ENCODE results near the gene KIAA0930. TPM values are rescaled to one million over a fixed set of nuclear protein-coding genes. Genes with fewer than 3 reads are reported as not detected.

The KIAA0930 gene
- total RNA-seq, 1 donor from 2014 or later, result 103 TPM

DNA sequence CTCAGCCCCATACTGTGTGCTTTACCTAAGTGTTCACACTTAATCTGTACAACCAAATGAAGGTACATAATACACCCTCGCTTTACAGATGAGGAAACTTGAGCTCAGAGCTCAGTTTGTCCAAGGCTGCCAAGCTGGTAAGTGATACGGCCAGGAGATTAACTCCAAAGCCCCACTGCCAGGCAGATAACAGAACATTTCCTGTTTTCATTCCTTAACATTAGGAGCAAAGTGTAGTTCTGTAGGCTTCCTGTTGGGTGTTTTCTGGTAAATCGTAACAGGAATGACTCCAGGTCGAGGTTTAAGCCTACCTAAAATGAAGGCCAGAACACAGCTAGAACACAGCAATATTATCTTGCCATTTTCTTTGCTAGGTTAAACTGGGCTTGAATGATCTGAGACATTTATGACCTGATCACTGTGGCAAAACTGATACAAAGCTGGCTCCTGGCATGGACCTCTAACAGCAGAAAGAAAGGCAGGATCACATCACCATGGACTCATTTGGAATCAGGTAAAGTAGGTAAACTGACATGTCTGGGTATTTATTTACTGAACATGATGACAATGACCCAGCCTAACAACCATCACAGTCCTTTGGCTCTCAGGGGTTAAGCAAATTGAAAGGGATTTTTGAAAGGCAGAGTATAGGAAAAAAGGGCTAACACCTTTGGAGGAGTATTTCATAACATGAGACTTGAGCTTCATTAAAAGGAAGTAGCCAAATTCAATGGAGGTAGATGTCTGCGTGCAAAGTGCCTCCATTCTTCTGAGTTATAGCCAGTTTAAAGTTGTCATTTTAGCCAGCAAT lies 80.8 kb downstream of the KIAA0930 start:
- DNase-seq (ENCODE audit: low spot score), result no peak
- Mint-ChIP-seq H3K9me3 (ENCODE audit: low read depth) (no peaks in the 10 kb centered on the region), H3K27ac (ENCODE audit: unreplicated experiment) (peak overlapping the region; percentile 49), H3K36me3 (ENCODE audit: low read depth) (peaks cover 7% of the 10 kb centered on the region), H3K4me1 (ENCODE audit: low read depth) (peaks cover 34% of the 10 kb centered on the region), H3K4me3 (ENCODE audit: unreplicated experiment) (no peak overlapping the region), H3K27me3 (ENCODE audit: low read depth) (no peaks in the 10 kb centered on the region)
- TF ChIP-seq, protein P1, sequence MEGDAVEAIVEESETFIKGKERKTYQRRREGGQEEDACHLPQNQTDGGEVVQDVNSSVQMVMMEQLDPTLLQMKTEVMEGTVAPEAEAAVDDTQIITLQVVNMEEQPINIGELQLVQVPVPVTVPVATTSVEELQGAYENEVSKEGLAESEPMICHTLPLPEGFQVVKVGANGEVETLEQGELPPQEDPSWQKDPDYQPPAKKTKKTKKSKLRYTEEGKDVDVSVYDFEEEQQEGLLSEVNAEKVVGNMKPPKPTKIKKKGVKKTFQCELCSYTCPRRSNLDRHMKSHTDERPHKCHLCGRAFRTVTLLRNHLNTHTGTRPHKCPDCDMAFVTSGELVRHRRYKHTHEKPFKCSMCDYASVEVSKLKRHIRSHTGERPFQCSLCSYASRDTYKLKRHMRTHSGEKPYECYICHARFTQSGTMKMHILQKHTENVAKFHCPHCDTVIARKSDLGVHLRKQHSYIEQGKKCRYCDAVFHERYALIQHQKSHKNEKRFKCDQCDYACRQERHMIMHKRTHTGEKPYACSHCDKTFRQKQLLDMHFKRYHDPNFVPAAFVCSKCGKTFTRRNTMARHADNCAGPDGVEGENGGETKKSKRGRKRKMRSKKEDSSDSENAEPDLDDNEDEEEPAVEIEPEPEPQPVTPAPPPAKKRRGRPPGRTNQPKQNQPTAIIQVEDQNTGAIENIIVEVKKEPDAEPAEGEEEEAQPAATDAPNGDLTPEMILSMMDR (IDR thresholded peaks at IDR 0.05), result peak; percentile 34

DNA sequence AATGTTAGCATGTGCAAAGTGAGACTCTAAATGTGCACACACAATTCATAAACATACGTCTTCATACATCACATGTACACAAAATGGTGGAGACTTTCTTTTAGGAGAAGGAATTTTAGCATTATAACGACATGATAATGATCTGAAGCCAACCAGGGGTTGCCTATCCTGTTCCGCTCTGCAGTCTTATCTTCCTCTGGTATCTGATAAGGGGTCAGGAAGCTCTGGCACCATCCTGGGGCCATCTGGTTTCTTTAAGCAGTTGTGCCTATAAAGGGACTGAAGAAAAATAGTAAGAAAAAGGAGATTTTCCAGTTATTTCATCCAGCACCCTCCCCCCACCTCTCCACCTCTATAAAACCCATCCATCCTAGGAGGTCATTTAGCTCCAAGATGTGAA lies 82.8 kb downstream of the KIAA0930 start:
- Mint-ChIP-seq H3K4me1 (ENCODE audit: low read depth) (peaks cover 28% of the 10 kb centered on the region), H3K27me3 (ENCODE audit: low read depth) (no peaks in the 10 kb centered on the region)
- TF ChIP-seq, protein P1 (IDR thresholded peaks at IDR 0.05), result no peak

DNA sequence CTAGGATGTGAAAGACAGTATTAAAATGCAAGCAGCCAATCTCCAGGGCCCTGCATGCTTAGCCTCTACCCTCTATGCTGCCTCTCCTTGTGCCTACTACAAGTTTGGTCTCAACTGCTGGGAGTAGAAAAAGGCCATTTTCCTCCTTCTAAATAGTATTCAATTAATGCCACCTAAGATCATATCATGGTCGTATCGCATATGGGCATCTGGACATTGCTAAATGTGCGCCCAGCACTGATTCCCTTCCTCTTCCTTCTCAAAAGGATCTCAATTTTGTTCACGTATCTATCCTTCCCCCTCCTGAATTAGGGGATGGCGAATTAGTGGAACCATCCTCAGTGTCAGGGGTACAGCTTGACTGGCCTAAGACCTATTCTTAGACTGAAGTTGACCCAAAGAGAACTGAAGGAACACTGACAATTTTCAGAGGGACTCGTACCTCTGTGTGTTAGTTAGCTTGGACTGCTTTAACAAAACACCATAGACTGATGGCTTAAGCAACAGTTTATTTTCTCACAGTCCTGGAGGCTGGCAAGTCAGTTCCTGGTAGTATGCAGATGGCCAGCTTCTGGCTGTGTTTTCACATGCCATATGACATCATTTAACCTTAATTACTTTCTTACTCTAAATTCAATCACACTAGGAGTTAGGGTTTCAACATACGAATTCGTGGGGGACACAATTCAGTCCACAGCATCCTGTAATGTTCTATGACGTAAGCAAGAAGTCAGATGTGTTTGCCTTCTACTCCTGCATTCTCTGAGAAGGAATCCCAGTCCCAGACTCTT lies 85.4 kb downstream of the KIAA0930 start:
- peaks cover 13% of the 10 kb centered on the region for H3K36me3 Mint-ChIP-seq (ENCODE audit: low read depth)
- no peak overlapping the region for H3K27ac Mint-ChIP-seq (ENCODE audit: unreplicated experiment)
- no peaks in the 10 kb centered on the region for H3K27me3 Mint-ChIP-seq (ENCODE audit: low read depth)
- H3K4me3 Mint-ChIP-seq (ENCODE audit: unreplicated experiment), result no peak overlapping the region
- peaks cover 12% of the 10 kb centered on the region for H3K4me1 Mint-ChIP-seq (ENCODE audit: low read depth)
- TF ChIP-seq, protein P1 (IDR thresholded peaks at IDR 0.05), result no peak
- DNase-seq (ENCODE audit: low spot score), result no peak
- no peaks in the 10 kb centered on the region for H3K9me3 Mint-ChIP-seq (ENCODE audit: low read depth)

More for the DNA sequence above, 82.8 kb downstream of the KIAA0930 start:
- no peak for DNase-seq (ENCODE audit: low spot score)
- H3K9me3 Mint-ChIP-seq (ENCODE audit: low read depth), result no peaks in the 10 kb centered on the region
- no peak overlapping the region for H3K4me3 Mint-ChIP-seq (ENCODE audit: unreplicated experiment)
- no peak overlapping the region for H3K27ac Mint-ChIP-seq (ENCODE audit: unreplicated experiment)
- H3K36me3 Mint-ChIP-seq (ENCODE audit: low read depth), result peaks cover 9% of the 10 kb centered on the region

DNA sequence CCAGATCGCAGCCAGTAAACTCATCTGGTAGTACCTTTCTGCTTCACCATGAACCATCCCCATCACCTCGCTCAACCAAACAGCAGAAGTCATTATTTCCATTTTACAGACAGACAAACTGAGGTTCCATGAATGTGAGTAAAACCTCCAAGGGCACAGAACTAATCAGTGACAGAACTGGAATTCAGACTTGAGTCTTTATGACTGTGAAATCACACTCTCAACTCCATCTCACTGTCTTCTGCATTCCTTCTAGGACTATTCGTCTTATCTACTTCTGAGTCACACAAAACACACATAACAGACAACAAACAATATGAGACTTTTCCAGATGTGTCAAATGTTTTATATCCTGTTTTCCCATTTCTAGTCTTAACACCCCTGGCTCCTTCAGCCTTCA lies 86.3 kb downstream of the KIAA0930 start:
- no peak overlapping the region for H3K4me3 Mint-ChIP-seq (ENCODE audit: unreplicated experiment)
- no peak for DNase-seq (ENCODE audit: low spot score)
- peaks cover 4% of the 10 kb centered on the region for H3K4me1 Mint-ChIP-seq (ENCODE audit: low read depth)
- H3K27ac Mint-ChIP-seq (ENCODE audit: unreplicated experiment), result no peak overlapping the region
- no peaks in the 10 kb centered on the region for H3K9me3 Mint-ChIP-seq (ENCODE audit: low read depth)
- no peaks in the 10 kb centered on the region for H3K27me3 Mint-ChIP-seq (ENCODE audit: low read depth)
- TF ChIP-seq, protein P1 (IDR thresholded peaks at IDR 0.05), result no peak
- peaks cover 13% of the 10 kb centered on the region for H3K36me3 Mint-ChIP-seq (ENCODE audit: low read depth)

DNA sequence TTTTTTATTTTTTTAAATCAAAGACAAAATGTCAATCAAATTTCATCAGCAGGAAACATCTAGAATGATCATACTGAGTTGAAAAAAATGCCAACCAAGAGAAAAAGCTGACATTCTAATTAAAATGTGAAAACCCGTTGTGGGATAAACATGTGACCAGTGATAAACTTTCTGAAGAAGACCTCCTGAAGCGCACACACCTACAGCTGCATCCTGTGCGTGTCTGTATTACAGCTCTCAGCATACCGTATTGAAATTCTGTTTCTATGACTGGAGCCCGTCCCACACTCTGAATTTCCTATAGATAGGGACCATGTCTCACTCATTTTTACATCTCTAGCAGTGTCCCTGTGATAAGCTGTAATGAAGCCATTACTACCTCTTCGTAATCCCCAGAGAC lies 89.2 kb downstream of the KIAA0930 start:
- H3K36me3 Mint-ChIP-seq (ENCODE audit: low read depth), result peaks cover 6% of the 10 kb centered on the region
- DNase-seq (ENCODE audit: low spot score), result no peak
- TF ChIP-seq, protein P1 (IDR thresholded peaks at IDR 0.05), result no peak
- H3K27me3 Mint-ChIP-seq (ENCODE audit: low read depth), result no peaks in the 10 kb centered on the region
- H3K4me1 Mint-ChIP-seq (ENCODE audit: low read depth), result no peaks in the 10 kb centered on the region
- no peaks in the 10 kb centered on the region for H3K9me3 Mint-ChIP-seq (ENCODE audit: low read depth)
- H3K4me3 Mint-ChIP-seq (ENCODE audit: unreplicated experiment), result no peak overlapping the region
- H3K27ac Mint-ChIP-seq (ENCODE audit: unreplicated experiment), result no peak overlapping the region

Measured in chondrocyte (in vitro differentiated cells).